OCI-LY7 (cell line): ENCODE measurements around the gene PARVB. TPM values are rescaled to one million over a fixed set of nuclear protein-coding genes. Genes with fewer than 3 reads are reported as not detected.

Source experiments
- BruUV-seq: library from RNA; stranded (reverse); fragments of 400-500 nt; replicated peaks from 2 replicates; lab custom pipeline; 2021; lab: Mats Ljungman, UMichigan
- CTCF ChIA-PET: fragments of 300-600 bp; sonication (Branson Sonifier 250); formaldehyde crosslinking; loops from one replicate; lab custom pipeline; 2022; ENCODE audit warnings: antibody characterized with exemption; ENCODE audit not compliant: unreplicated experiment; lab: Charles Lee
- POLR2A ChIA-PET: fragments of 300-600 bp; sonication (Branson Sonifier 250); formaldehyde crosslinking; loops from one replicate; lab custom pipeline; 2022; ENCODE audit warnings: antibody characterized with exemption; lab: Charles Lee
- DNase-seq: peaks from one replicate; pipeline ENCODE4 v3.0.0-alpha.2; 2015; ENCODE audit warnings: low spot score
- H2AFZ ChIP-seq: fragments of 200-600 bp; sonication (generic), shearing (Covaris generic); 2 replicates; pipeline ENCODE4 v1.6.1; 2014; ENCODE audit warnings: mild to moderate bottlenecking, antibody characterized with exemption, low read length, moderate library complexity
- H3K27ac ChIP-seq: fragments of 200-600 bp; sonication (generic); 2 replicates; pipeline ENCODE4 v1.5.1; 2014; ENCODE audit warnings: mixed run types, low read depth, mild to moderate bottlenecking, moderate library complexity, low read length, inconsistent platforms; ENCODE audit not compliant: poor library complexity, severe bottlenecking
- H3K36me3 ChIP-seq: fragments of 200-600 bp; sonication (generic); 2 replicates; pipeline ENCODE4 v1.6.1; 2014; ENCODE audit warnings: mild to moderate bottlenecking, antibody characterized with exemption, low read length, moderate library complexity, mixed read lengths; ENCODE audit not compliant: insufficient read depth
- H3K4me1 ChIP-seq: fragments of 200-600 bp; sonication (generic); 2 replicates; pipeline ENCODE4 v1.5.1; 2014; ENCODE audit warnings: mild to moderate bottlenecking, low read length; ENCODE audit not compliant: insufficient read depth, poor library complexity, severe bottlenecking
- H3K4me2 ChIP-seq: fragments of 200-600 bp; sonication (generic); 2 replicates; pipeline ENCODE4 v1.6.1; 2014; ENCODE audit warnings: mild to moderate bottlenecking, low read length
- H3K4me3 ChIP-seq: fragments of 200-600 bp; sonication (generic); 2 replicates; pipeline ENCODE4 v1.5.1; 2014; ENCODE audit warnings: mild to moderate bottlenecking, low read depth, low read length; ENCODE audit not compliant: poor library complexity, severe bottlenecking
- H3K79me2 ChIP-seq: fragments of 200-600 bp; sonication (generic); 2 replicates; pipeline ENCODE4 v1.6.1; 2016; ENCODE audit warnings: low read depth, mild to moderate bottlenecking, low read length, moderate library complexity, mixed read lengths; ENCODE audit not compliant: insufficient read depth
- H3K9me2 ChIP-seq: fragments of 200-600 bp; sonication (generic); 2 replicates; pipeline ENCODE4 v1.6.1; 2016; ENCODE audit warnings: mild to moderate bottlenecking, low read length, mixed read lengths; ENCODE audit not compliant: insufficient read depth
- H3K9me3 ChIP-seq: fragments of 200-600 bp; sonication (generic); 2 replicates; pipeline ENCODE4 v1.6.1; 2014; ENCODE audit warnings: mild to moderate bottlenecking, mixed run types, low read length, mixed read lengths
- H4K20me1 ChIP-seq: fragments of 200-600 bp; sonication (generic); 2 replicates; pipeline ENCODE4 v1.6.1; 2014; ENCODE audit warnings: mild to moderate bottlenecking, antibody characterized with exemption, low read length, moderate library complexity, mixed read lengths; ENCODE audit not compliant: insufficient read depth
- EZH2phosphoT487 ChIP-seq: fragments of 200-600 bp; sonication (generic); IDR thresholded peaks from 2 replicates; pipeline ENCODE4 v1.6.1; 2018; ENCODE audit warnings: low read depth, borderline replicate concordance, mild to moderate bottlenecking, mixed run types, antibody characterized with exemption, low read length, moderate library complexity, mixed read lengths
- intact Hi-C: fragments of 100-400 bp; cut with micrococcal nuclease; formaldehyde crosslinking; loops from one replicate; pipeline ENCODE4 v1.10.0; 2022; ENCODE audit not compliant: unreplicated experiment
- total RNA-seq, 2 experiments: library from RNA; depleted of rRNA in 1 of 2; stranded (reverse); fragments of >200 nt in 1 of 2; shearing (Covaris generic) in 1 of 2; gene quantifications; 2 replicates each; pipeline ENCODE4 v1.2.3, GENCODE V29; 2014 to 2022
- TF ChIP-seq, protein P1 (sequence below): fragments of 200-600 bp; sonication (generic); conservative IDR thresholded peaks from 2 replicates; pipeline ENCODE4 v1.5.1; 2014; ENCODE audit warnings: mild to moderate bottlenecking, antibody characterized with exemption, low read length, moderate library complexity, mixed read lengths

The PARVB gene
- total RNA-seq, 2 experiments from 2014 or later, result 0.34 TPM; not detected in 1

DNA sequence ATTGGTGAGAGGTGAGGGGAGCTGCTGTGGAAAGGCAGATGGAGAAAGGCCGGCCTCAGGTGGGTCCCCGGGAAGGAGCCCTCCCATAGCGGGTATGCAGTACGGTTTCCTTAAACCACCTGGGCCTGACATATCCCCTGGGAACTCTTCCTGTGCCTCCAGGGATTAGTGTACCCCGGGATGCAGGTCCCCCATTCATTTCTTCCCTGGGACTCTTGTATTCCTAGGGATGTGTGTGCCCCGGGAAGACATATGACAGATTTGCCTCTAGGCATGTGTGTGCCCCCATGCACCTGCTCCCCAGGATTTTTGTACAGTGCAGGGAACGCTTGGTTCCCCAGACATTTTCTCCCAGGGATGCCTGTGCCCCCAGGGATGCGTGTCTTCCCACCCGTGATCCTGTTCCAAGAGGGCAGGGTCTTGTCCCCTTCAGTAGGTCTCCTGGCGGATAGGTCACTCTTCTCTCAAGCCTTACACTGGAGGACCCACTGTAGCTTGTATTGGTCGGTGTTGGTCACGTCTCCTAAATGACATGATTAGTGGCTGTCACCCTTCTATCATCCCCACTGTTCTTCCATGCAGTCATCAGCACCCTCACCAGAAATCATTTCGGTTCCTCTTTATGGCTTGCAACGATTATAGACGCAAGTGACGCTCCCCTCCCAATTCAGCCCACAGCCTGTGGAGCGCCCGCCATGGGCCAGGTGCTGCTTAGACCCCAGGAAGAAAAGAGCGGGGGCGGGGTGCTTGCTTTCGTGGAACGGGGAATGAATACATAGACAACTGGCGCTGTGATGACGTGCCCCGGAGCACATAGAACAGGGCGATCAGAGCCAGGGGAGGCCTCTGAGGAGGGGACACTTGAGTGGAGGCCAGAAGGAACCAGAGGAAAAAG lies 1.3 kb downstream of the PARVB start:
- TF ChIP-seq, protein P1, sequence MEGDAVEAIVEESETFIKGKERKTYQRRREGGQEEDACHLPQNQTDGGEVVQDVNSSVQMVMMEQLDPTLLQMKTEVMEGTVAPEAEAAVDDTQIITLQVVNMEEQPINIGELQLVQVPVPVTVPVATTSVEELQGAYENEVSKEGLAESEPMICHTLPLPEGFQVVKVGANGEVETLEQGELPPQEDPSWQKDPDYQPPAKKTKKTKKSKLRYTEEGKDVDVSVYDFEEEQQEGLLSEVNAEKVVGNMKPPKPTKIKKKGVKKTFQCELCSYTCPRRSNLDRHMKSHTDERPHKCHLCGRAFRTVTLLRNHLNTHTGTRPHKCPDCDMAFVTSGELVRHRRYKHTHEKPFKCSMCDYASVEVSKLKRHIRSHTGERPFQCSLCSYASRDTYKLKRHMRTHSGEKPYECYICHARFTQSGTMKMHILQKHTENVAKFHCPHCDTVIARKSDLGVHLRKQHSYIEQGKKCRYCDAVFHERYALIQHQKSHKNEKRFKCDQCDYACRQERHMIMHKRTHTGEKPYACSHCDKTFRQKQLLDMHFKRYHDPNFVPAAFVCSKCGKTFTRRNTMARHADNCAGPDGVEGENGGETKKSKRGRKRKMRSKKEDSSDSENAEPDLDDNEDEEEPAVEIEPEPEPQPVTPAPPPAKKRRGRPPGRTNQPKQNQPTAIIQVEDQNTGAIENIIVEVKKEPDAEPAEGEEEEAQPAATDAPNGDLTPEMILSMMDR, result no peak
- no peak for TF ChIP-seq EZH2phosphoT487
- BruUV-seq, result no TSS peak
- intact Hi-C loops, result no loop called here
- H2AFZ ChIP-seq, result no peak overlapping the region
- ChIA-PET CTCF (no interaction called here), POLR2A (no interaction called here)
- H3K79me2 ChIP-seq, result no peaks in the 10 kb centered on the region
- no peaks in the 10 kb centered on the region for H3K9me2 ChIP-seq
- H3K4me3 ChIP-seq, result no peak overlapping the region
- peak overlapping the region; percentile 76; the same call in 1 of the 2 replicates for H3K4me2 ChIP-seq
- H3K36me3 ChIP-seq, result no peaks in the 10 kb centered on the region
- peaks cover 25% of the 10 kb centered on the region for H3K4me1 ChIP-seq
- H3K9me3 ChIP-seq, result no peaks in the 10 kb centered on the region
- H3K27ac ChIP-seq, result no peak overlapping the region
- H4K20me1 ChIP-seq, result no peaks in the 10 kb centered on the region
- DNase-seq, result peak; percentile 72

DNA sequence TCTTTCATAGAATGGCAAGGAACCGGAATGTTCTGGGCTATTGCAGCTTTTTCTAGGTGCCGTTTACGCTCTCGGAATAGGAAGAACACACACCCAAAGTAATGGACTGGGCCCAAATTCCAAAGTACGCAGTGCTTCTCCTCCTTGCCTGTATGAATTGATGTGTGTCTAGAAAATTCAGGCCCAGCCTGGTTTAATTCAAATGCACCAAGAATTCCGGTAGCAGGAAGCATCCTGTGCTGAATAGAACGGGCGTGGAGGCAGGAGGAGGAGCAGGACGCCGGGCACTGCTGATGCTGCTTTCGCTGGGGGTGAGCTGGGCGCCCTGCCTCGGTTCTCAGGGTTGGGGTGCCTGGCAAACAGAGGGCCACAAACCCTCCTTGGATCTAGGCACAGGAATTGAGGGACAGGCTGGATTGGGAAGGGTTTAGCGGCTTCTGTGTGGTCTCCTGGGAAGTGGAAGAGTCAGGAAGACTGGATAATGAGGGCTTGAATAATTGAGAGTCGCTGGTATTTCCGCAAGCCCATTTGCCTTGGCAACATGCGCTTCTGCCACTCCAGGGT lies 2.0 kb downstream of the PARVB start:
- BruUV-seq, result no TSS peak
- Histone ChIP-seq H3K4me2 (peak overlapping the region; percentile 76), H3K9me3 (no peaks in the 10 kb centered on the region), H3K79me2 (no peaks in the 10 kb centered on the region), H4K20me1 (no peaks in the 10 kb centered on the region), H3K36me3 (no peaks in the 10 kb centered on the region), H3K27ac (no peak overlapping the region), H3K4me3 (no peak overlapping the region), H2AFZ (0 out of 2 replicates have a peak overlapping the region, but pooled peaks have one; percentile 84), H3K4me1 (peaks cover 25% of the 10 kb centered on the region), H3K9me2 (no peaks in the 10 kb centered on the region)
- TF ChIP-seq, protein P1, result no peak
- no peak for TF ChIP-seq EZH2phosphoT487
- POLR2A ChIA-PET, result no interaction called here
- no peak for DNase-seq
- intact Hi-C loops, result no loop called here
- CTCF ChIA-PET, result no interaction called here
